ENCODE measurements around the gene TMEM120A. TPM values are rescaled to one million over a fixed set of nuclear protein-coding genes. Genes with fewer than 3 reads are reported as not detected.

TMEM120A gene
- total and polyA plus RNA-seq, 4 donors: 15.7 to 90.1 (median 57.6) TPM

DNA sequence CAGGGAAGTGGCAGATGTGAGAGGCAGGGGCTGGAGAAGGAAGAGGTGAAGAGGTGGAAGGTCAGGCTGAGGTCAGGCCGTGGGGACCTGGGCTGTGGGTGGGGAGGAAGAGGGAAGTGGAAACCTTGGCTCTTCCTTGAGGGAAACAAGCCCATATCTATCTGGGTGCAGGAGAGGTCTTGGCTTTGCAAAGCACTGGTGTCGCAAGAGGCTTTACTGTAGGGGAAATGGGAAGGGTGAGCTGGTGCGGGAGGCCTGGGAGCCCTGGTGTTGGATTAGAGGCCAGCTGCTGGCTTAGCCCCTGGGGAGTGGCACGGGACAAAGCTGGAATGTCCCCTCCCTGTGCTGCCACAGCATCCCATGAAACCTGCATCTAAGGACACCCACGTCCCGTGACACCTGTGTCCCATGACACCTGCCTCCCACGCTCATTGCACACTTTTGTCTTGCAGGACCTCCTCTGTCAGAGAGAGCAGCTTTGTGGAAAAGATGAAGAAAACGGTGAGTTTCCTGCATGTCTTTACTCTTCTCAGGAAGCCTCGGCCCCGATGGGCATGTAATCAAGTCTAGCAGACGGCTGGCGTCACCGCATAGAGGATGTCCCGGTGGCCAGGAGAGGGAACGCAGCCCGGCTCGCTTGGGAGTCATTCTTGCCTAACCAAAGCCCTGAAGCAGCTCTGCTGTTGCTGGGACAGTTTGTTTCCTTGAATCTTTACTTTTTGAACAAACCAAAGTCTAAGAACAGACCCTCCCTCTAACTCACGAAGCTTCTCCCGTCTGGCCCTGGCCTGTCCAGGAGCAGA is 22.2 kb downstream of the TMEM120A start:
- H3K36me3 ChIP-seq (ENCODE audit: control insufficient read depth in 4 of 4, insufficient read depth in 4 of 4, low read length in 4 of 4): peaks cover 0 to 11% (median 2%) of the 10 kb centered on the region in 4 donors
- no peak overlapping the region for H3K9ac ChIP-seq (ENCODE audit: insufficient read depth in 1 of 2, low read length in 2 of 2)

DNA sequence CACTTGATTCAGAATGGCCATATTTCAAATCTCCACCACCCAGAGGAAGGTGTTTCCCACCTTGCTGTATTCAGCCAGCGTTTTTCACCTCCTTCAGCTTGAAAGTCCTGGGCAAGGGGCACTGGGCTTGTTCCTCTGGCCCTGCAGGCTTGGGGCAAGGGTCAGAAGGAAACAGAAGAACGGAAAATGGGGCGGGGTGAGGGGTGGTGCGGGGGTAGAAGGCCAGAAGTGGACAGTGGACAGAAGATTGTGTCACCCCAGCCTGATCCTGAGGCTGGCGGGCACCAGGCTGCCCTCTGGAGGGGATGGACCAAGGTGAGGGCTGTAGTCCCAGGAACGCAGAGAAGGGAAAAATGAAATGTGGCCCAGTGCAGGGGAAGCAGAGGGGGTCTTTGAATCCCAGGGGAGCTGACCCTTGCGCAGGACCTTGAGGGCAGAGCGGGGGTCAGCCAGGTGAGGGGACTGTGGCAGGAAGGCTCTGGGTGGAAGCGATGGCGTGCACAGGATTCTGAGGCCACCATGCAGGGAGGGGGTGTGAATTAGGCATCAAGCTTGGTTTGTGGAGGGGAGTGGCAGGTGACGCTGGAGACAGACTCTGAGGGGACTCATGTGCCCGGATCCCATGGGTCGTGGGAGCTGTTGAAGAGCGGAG is 23.0 kb downstream of the TMEM120A start:
- Histone ChIP-seq H3K4me1 (ENCODE audit: control insufficient read depth in 5 of 5, insufficient read depth in 5 of 5, low read length in 5 of 5) (peaks cover 9 to 26% (median 14%) of the 10 kb centered on the region in 5 donors), H3K9ac (ENCODE audit: insufficient read depth in 1 of 2, low read length in 2 of 2) (no peak overlapping the region), H3K27me3 (ENCODE audit: control insufficient read depth in 3 of 3, insufficient read depth in 3 of 3, low read length in 2 of 3) (no peaks in the 10 kb centered on the region), H3K27ac (ENCODE audit: low read depth in 1 of 2, low read length in 1 of 2) (peak overlapping the region in 1 of 2 donors; percentile 15), H3K9me3 (ENCODE audit: control insufficient read depth in 4 of 4, insufficient read depth in 3 of 4, low read length in 3 of 4) (no peaks in the 10 kb centered on the region), H3K36me3 (ENCODE audit: control insufficient read depth in 4 of 4, insufficient read depth in 4 of 4, low read length in 4 of 4) (peaks cover 0 to 10% (median 2%) of the 10 kb centered on the region in 4 donors), H3K4me3 (no peak overlapping the region)
- no peak for DNase-seq
- 77 to 81% methylated on average over 14 of the region's 14 CpGs for WGBS, 2 donors
- TF ChIP-seq, protein P1, sequence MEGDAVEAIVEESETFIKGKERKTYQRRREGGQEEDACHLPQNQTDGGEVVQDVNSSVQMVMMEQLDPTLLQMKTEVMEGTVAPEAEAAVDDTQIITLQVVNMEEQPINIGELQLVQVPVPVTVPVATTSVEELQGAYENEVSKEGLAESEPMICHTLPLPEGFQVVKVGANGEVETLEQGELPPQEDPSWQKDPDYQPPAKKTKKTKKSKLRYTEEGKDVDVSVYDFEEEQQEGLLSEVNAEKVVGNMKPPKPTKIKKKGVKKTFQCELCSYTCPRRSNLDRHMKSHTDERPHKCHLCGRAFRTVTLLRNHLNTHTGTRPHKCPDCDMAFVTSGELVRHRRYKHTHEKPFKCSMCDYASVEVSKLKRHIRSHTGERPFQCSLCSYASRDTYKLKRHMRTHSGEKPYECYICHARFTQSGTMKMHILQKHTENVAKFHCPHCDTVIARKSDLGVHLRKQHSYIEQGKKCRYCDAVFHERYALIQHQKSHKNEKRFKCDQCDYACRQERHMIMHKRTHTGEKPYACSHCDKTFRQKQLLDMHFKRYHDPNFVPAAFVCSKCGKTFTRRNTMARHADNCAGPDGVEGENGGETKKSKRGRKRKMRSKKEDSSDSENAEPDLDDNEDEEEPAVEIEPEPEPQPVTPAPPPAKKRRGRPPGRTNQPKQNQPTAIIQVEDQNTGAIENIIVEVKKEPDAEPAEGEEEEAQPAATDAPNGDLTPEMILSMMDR (IDR thresholded peaks at IDR 0.05; ENCODE audit: control extremely low read depth, extremely low read depth): no peak
- ATAC-seq (ENCODE audit: insufficient read depth, low FRiP score): no peak

More for the DNA sequence above, 22.2 kb downstream of the TMEM120A start:
- peak; percentile 53 for ATAC-seq (ENCODE audit: insufficient read depth, low FRiP score)
- WGBS, 2 donors: 44 to 58% methylated on average over 19 of the region's 19 CpGs
- no peaks in the 10 kb centered on the region for H3K27me3 ChIP-seq (ENCODE audit: control insufficient read depth in 3 of 3, insufficient read depth in 3 of 3, low read length in 2 of 3)
- H3K4me3 ChIP-seq: no peak overlapping the region
- TF ChIP-seq, protein P1 (IDR thresholded peaks at IDR 0.05; ENCODE audit: control extremely low read depth, extremely low read depth): no peak
- DNase-seq: no peak
- H3K4me1 ChIP-seq (ENCODE audit: control insufficient read depth in 5 of 5, insufficient read depth in 5 of 5, low read length in 5 of 5): peaks cover 9 to 24% (median 11%) of the 10 kb centered on the region in 5 donors
- peak overlapping the region in 1 of 2 donors; percentile 15 for H3K27ac ChIP-seq (ENCODE audit: low read depth in 1 of 2, low read length in 1 of 2)
- no peaks in the 10 kb centered on the region for H3K9me3 ChIP-seq (ENCODE audit: control insufficient read depth in 4 of 4, insufficient read depth in 3 of 4, low read length in 3 of 4)

DNA sequence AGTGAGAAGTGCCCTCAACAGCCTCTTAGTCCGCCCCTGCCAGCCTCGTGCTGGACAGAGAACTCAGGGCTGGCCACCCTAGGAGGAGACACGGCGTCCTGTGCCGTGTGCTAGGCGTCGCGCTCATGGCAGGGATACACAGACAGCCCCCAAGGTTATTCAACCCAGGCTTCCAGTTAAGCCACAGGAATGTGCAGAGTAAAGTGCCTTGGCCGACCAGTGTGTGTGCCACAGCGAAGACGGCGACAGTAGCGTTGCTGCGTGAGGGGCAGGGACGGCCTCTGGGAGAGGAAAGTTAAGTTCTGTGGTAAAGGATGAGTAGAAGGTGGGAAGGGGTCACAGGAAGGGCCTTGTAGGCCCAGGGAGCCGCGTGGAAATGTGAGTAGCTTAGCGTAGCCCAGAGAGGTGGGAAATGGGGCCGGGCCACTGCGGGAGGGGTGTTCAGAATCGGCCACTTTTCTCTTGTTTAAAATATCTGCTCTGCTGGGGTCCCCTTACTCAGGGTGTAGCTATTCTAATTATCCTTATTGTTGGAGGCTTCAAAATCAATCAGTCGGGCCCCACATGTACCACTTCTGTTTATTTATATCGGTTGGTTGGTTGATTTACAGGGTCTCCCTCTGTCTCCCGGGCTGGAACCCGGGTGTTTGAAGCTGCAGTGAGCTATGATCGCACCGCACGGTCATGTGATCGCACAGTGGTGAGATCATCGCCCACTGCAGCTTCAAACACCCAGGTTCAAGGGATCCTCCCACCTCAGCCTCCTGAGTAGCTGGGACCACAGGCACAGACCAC is 24.5 kb downstream of the TMEM120A start:
- Histone ChIP-seq H3K9me3 (ENCODE audit: control insufficient read depth in 4 of 4, insufficient read depth in 3 of 4, low read length in 3 of 4) (no peaks in the 10 kb centered on the region), H3K27ac (ENCODE audit: low read depth in 1 of 2, low read length in 1 of 2) (peak overlapping the region in 1 of 2 donors; percentile 9), H3K27me3 (ENCODE audit: control insufficient read depth in 3 of 3, insufficient read depth in 3 of 3, low read length in 2 of 3) (no peaks in the 10 kb centered on the region), H3K4me3 (no peak overlapping the region), H3K9ac (ENCODE audit: insufficient read depth in 1 of 2, low read length in 2 of 2) (no peak overlapping the region), H3K36me3 (ENCODE audit: control insufficient read depth in 4 of 4, insufficient read depth in 4 of 4, low read length in 4 of 4) (peaks cover 0 to 16% (median 3%) of the 10 kb centered on the region in 4 donors), H3K4me1 (ENCODE audit: control insufficient read depth in 5 of 5, insufficient read depth in 5 of 5, low read length in 5 of 5) (peaks cover 9 to 27% (median 14%) of the 10 kb centered on the region in 5 donors)
- TF ChIP-seq, protein P1 (IDR thresholded peaks at IDR 0.05; ENCODE audit: control extremely low read depth, extremely low read depth): no peak
- ATAC-seq (ENCODE audit: insufficient read depth, low FRiP score): no peak
- DNase-seq: no peak
- WGBS, 2 donors: 90 to 93% methylated on average over 30 of the region's 30 CpGs

All from lung (tissue), 12 donors.